Measurements from ENCODE around the gene CLK3.

GRCh38 chr15:74626336-74626735, 10.7 kb downstream of the CLK3 start:
- TF ChIP-seq CTCF (IDR thresholded peaks at IDR 0.05) = no peak
- no peak for TF ChIP-seq EZH2 (IDR thresholded peaks at IDR 0.05; ENCODE audit: borderline replicate concordance, insufficient read depth, low read depth, low read length, poor library complexity, severe bottlenecking)
